Cardiac fibroblast (primary cell): ENCODE data around the gene RAB36.

Source experiments
- DNase-seq, 2 donors: peaks; one replicate each; pipeline versions ENCODE4 v3.0.0 to v3.0.0-alpha.2; 2010; ENCODE audit warnings: low read depth in 2 of 2
- H3K4me3 ChIP-seq, 2 donors: replicated peaks in 1 of 2; 1 replicate in 1 of 2; 2 replicates in 1 of 2; pipeline ENCODE4 v1.5.1; 2011; ENCODE audit warnings: low read depth in 2 of 2, low read length in 2 of 2, mild to moderate bottlenecking in 2 of 2, moderate library complexity in 1 of 2
- CTCF ChIP-seq: IDR thresholded peaks from one replicate; pipeline ENCODE4 v1.5.1; 2011; ENCODE audit warnings: low read depth, mild to moderate bottlenecking, low read length, inconsistent platforms

RAB36 gene

GRCh38 chr22:23166841-23167616, 21.8 kb downstream of the RAB36 start:
- no peak for DNase-seq
- TF ChIP-seq CTCF: no peak
- no peak overlapping the region for H3K4me3 ChIP-seq

- no peak for TF ChIP-seq CTCF
- no peak overlapping the region for H3K4me3 ChIP-seq
- DNase-seq: no peak
These were observed 23.2 kb downstream of the RAB36 start for GRCh38 chr22:23168391-23169042.

- TF ChIP-seq CTCF: no peak
- no peak for DNase-seq
- no peak overlapping the region for H3K4me3 ChIP-seq
These were observed 23.7 kb downstream of the RAB36 start for GRCh38 chr22:23169043-23169406.

- DNase-seq: no peak
- H3K4me3 ChIP-seq: no peak overlapping the region
- no peak for TF ChIP-seq CTCF
These were observed 30.8 kb downstream of the RAB36 start for GRCh38 chr22:23175817-23176644.

GRCh38 chr22:23176645-23177027, 31.4 kb downstream of the RAB36 start:
- no peak overlapping the region for H3K4me3 ChIP-seq
- TF ChIP-seq CTCF: no peak
- no peak for DNase-seq

GRCh38 chr22:23177197-23177596, 31.9 kb downstream of the RAB36 start:
- no peak for TF ChIP-seq CTCF
- no peak for DNase-seq
- H3K4me3 ChIP-seq: no peak overlapping the region
